Psoas muscle (tissue), 8 donors: ENCODE measurements around the gene OR2K2. TPM values are rescaled to one million over a fixed set of nuclear protein-coding genes. Genes with fewer than 3 reads are reported as not detected.
"Not testable (repeated sequence)": the region's sequence is repeated elsewhere in the genome, so short reads cannot be mapped to it uniquely, and the experiment has no call there.

Experiments used
- ATAC-seq, 4 donors: fragments of 200-7000 bp; cut with Tn5 transposase; one replicate each; pipeline ENCODE4 v1.9.1; 2020; ENCODE audit warnings: moderate library complexity in 3 of 4, mild to moderate bottlenecking in 2 of 4
- DNase-seq, 2 donors: peaks; one replicate each; pipeline ENCODE4 v3.0.0-alpha.2; 2020
- H3K27ac ChIP-seq: fragments of 200-600 bp; one replicate; pipeline ENCODE4 v1.8.0; 2022
- H3K27me3 ChIP-seq, 3 donors: fragments of 200-600 bp in 1 of 3; one replicate each; pipeline versions ENCODE4 v1.6.1 to v1.8.0; 2013 to 2022; ENCODE audit warnings: low read length in 2 of 3, mild to moderate bottlenecking in 2 of 3, moderate library complexity in 1 of 3; ENCODE audit not compliant: insufficient read depth in 3 of 3
- H3K36me3 ChIP-seq, 2 donors: fragments of 200-600 bp in 1 of 2; one replicate each; pipeline versions ENCODE4 v1.6.1 to v1.8.0; 2013 to 2022; ENCODE audit warnings: low read depth in 1 of 2, mild to moderate bottlenecking in 1 of 2, moderate library complexity in 1 of 2; ENCODE audit not compliant: insufficient read depth in 1 of 2
- H3K4me1 ChIP-seq: fragments of 200-600 bp; one replicate; pipeline ENCODE4 v1.8.0; 2022
- H3K4me3 ChIP-seq: fragments of 200-600 bp; one replicate; pipeline ENCODE4 v1.8.0; 2022; ENCODE audit warnings: mild to moderate bottlenecking
- H3K9me3 ChIP-seq: fragments of 200-600 bp; one replicate; pipeline ENCODE4 v1.8.0; 2022
- CTCF ChIP-seq: fragments of 200-600 bp; IDR thresholded peaks from one replicate; pipeline ENCODE4 v1.8.0; 2022; ENCODE audit warnings: antibody characterized with exemption
- WGBS, 3 donors: extraction: QIAGEN DNeasy Blood & Tissue Kit; methylation state at CpG; one replicate each; pipeline versions ENCODE4 v1.1.6 to v1.1.7; 2013; 5-methylcytosine and 5-hydroxymethylcytosine counted together
- intact Hi-C, 2 donors: fragments of 100-400 bp; cut with DNase I; formaldehyde crosslinking; loops; one replicate each; pipeline versions ENCODE4 v1.11.0 to v1.14.2; 2022
- polyA plus RNA-seq, 3 donors: library from polyadenylated mRNA; stranded (reverse); fragments of 200-250 nt; gene quantifications; one replicate each; pipeline ENCODE4 v1.2.3, GENCODE V29; 2013
- total RNA-seq, 4 donors: library from RNA; stranded (reverse); fragmentation: NEBNext Ultra II Directional in 2 of 4; extraction: Animal tissue kit (Norgen Biotek cat#: 25700) in 2 of 4; gene quantifications; one replicate each; pipeline versions ENCODE4 v1.2.1 to v1.2.4, GENCODE V29; 2021 to 2023
- donor health status: healthy with polysubstance abuse.
- donor health status: DM: no; HTN: no; CAD: no; lungs with moderate emphysema.
- donor health status: Bipolar disorder and iron deficiency.
- donor health status: healthy.
- donor health status: DM: yes; HTN: yes; CAD: no.
- donor health status: DM: no; HTN: no; CAD: no.
- donor health status: DM: no; HTN: no; CAD: no.
- donor health status: DM: yes; HTN: yes; CAD: no.

The OR2K2 gene
- total and polyA plus RNA-seq, 7 donors, result 0.13 to 12.6 (median 0.41) TPM; not detected in 3

- H3K27ac ChIP-seq, result no peak overlapping the region
- no peak for DNase-seq
Observed at GRCh38 chr9:111320631-111321030, 9.4 kb downstream of the OR2K2 start.

GRCh38 chr9:111316796-111317195, 13.2 kb downstream of the OR2K2 start:
- 64 to 86% (median 65%) methylated on average over 3 of the region's 3 CpGs for WGBS, 3 donors
- ATAC-seq (no peak), DNase-seq (no peak)
- no peak overlapping the region for H3K27ac ChIP-seq
- H3K4me3 ChIP-seq, result no peak overlapping the region
- no peak for TF ChIP-seq CTCF
- H3K27me3 ChIP-seq, result no peaks in the 10 kb centered on the region
- H3K9me3 ChIP-seq, result peaks cover 3% of the 10 kb centered on the region
- H3K4me1 ChIP-seq, result no peaks in the 10 kb centered on the region
- H3K36me3 ChIP-seq, result no peaks in the 10 kb centered on the region
- intact Hi-C loops, result no loop called here

More at GRCh38 chr9:111320631-111321030, 9.4 kb downstream of the OR2K2 start:
- Histone ChIP-seq H3K4me3 (no peak overlapping the region), H3K36me3 (no peaks in the 10 kb centered on the region), H3K4me1 (no peaks in the 10 kb centered on the region), H3K27me3 (no peaks in the 10 kb centered on the region), H3K9me3 (no peaks in the 10 kb centered on the region)
- 39 to 54% (median 41%) methylated on average over 3 of the region's 3 CpGs for WGBS, 3 donors
- intact Hi-C loops, result no loop called here
- ATAC-seq, result no peak
- TF ChIP-seq CTCF, result no peak

GRCh38 chr9:111305914-111306313, 24.1 kb downstream of the OR2K2 start:
- no peak for TF ChIP-seq CTCF
- DNase-seq, result no peak
- intact Hi-C loops, result no loop called here
- ATAC-seq, result no peak
- Histone ChIP-seq H3K4me1 (no peaks in the 10 kb centered on the region), H3K9me3 (no peaks in the 10 kb centered on the region), H3K27ac (no peak overlapping the region), H3K27me3 (no peaks in the 10 kb centered on the region), H3K4me3 (no peak overlapping the region), H3K36me3 (no peaks in the 10 kb centered on the region)
- WGBS, 3 donors, result 87 to 91% (median 90%) methylated on average over 5 of the region's 5 CpGs

GRCh38 chr9:111304000-111304399, 26.0 kb downstream of the OR2K2 start:
- H3K27me3 ChIP-seq, ATAC-seq, DNase-seq, H3K27ac ChIP-seq, H3K36me3 ChIP-seq, H3K4me1 ChIP-seq, H3K9me3 ChIP-seq, H3K4me3 ChIP-seq: not testable (repeated sequence)
- intact Hi-C loops, result loop anchor here in 1 of 2 donors (5.0 kb wide), 1 partner anchor 667 kb away; no protein-coding TSS in a partner anchor
- 76 to 90% (median 81%) methylated on average over 6 of the region's 6 CpGs for WGBS, 3 donors

GRCh38 chr9:111301195-111301594, 28.8 kb downstream of the OR2K2 start:
- intact Hi-C loops, result loop anchor here in 1 of 2 donors (5.0 kb wide), 1 partner anchor 664 kb away; no protein-coding TSS in a partner anchor
- 86 to 93% (median 90%) methylated on average over 1 of the region's 1 CpG for WGBS, 3 donors
- no peaks in the 10 kb centered on the region for H3K9me3 ChIP-seq
- ATAC-seq, result peak in 1 of 4 donors; percentile 32
- H3K4me3 ChIP-seq, result no peak overlapping the region
- TF ChIP-seq CTCF, result no peak
- no peaks in the 10 kb centered on the region for H3K4me1 ChIP-seq
- no peaks in the 10 kb centered on the region for H3K27me3 ChIP-seq
- no peak for DNase-seq
- H3K36me3 ChIP-seq, result no peaks in the 10 kb centered on the region
- no peak overlapping the region for H3K27ac ChIP-seq
